Kidney (tissue), 14 donors: ENCODE measurements around the gene C1orf21. TPM values are rescaled to one million over a fixed set of nuclear protein-coding genes. Genes with fewer than 3 reads are reported as not detected.

Experiments used
- DNase-seq, 5 donors: peaks; one replicate each; pipeline ENCODE4 v3.0.0-alpha.2; 2013 to 2020
- FAIRE-seq: peaks from 2 replicates; lab custom pipeline; 2012; peaks lifted over from hg19 to GRCh38; lab: Jason Lieb, UNC
- H3K27ac ChIP-seq, 2 donors: one replicate each; pipeline ENCODE4 v1.7.0; 2013; ENCODE audit warnings: low read depth in 2 of 2, low read length in 2 of 2, inconsistent platforms in 1 of 2
- H3K27me3 ChIP-seq: one replicate; pipeline ENCODE4 v1.7.1; 2013; ENCODE audit warnings: low read length, inconsistent platforms; ENCODE audit not compliant: control insufficient read depth, insufficient read depth
- H3K36me3 ChIP-seq, 3 donors: one replicate each; pipeline versions ENCODE4 v1.7.0 to v1.7.1; 2013; ENCODE audit warnings: low read length in 3 of 3, control low read depth in 1 of 3, inconsistent platforms in 1 of 3; ENCODE audit not compliant: insufficient read depth in 3 of 3, control insufficient read depth in 2 of 3
- H3K4me1 ChIP-seq, 3 donors: one replicate each; pipeline versions ENCODE4 v1.7.0 to v1.7.1; 2013; ENCODE audit warnings: low read length in 3 of 3, inconsistent platforms in 1 of 3, low read depth in 1 of 3; ENCODE audit not compliant: control insufficient read depth in 2 of 3, insufficient read depth in 2 of 3
- H3K4me3 ChIP-seq, 3 donors: one replicate each; pipeline versions ENCODE4 v1.7.0 to v1.8.1; 2013; ENCODE audit warnings: low read length in 3 of 3, control low read depth in 1 of 3, inconsistent platforms in 1 of 3
- H3K9ac ChIP-seq, 3 donors: one replicate each; pipeline versions ENCODE4 v1.7.0 to v1.7.1; 2013; ENCODE audit warnings: low read length in 3 of 3, control low read depth in 1 of 3, inconsistent platforms in 1 of 3
- H3K9me3 ChIP-seq, 3 donors: one replicate each; pipeline versions ENCODE4 v1.7.0 to v1.7.1; 2013; ENCODE audit warnings: low read length in 3 of 3, control low read depth in 1 of 3, inconsistent platforms in 1 of 3; ENCODE audit not compliant: control insufficient read depth in 2 of 3, insufficient read depth in 1 of 3
- intact Hi-C: fragments of 100-400 bp; cut with DNase I; formaldehyde crosslinking; loops from one replicate; pipeline ENCODE4 v1.11.1; 2022
- polyA plus RNA-seq: library from polyadenylated mRNA; stranded (reverse); fragments of 350-450 nt; fragmentation: Illumina TruSeq; extraction: RNeasy Lipid Tissue Mini Kit (QIAGEN cat#74804); gene quantifications from one replicate; pipeline ENCODE4 v1.2.3, GENCODE V29; 2014; ENCODE audit warnings: low read depth, low replicate concordance; ENCODE audit not compliant: insufficient read depth
- total RNA-seq: library from RNA; stranded (reverse); fragmentation: NEBNext Ultra II Directional; extraction: Animal tissue kit (Norgen Biotek cat#: 25700); gene quantifications from one replicate; pipeline ENCODE4 v1.2.1, GENCODE V29; 2021
- TF ChIP-seq, protein P1 (sequence below): IDR thresholded peaks from 3 replicates; pipeline ENCODE4 v1.5.1; 2012; ENCODE audit warnings: mild to moderate bottlenecking, moderate library complexity, borderline replicate concordance; ENCODE audit not compliant: insufficient read depth; ENCODE audit errors: extremely low read depth
- donor health status: control.
- donor health status: control.
- donor health status: control.
- donor health status: control.
- donor health status: control.
- donor health status: DM: yes; HTN: yes; CAD: no.
- donor health status: Normal renal cell carcinoma (clear cell type).

C1orf21 gene
- total and polyA plus RNA-seq, 2 donors from 2014 or later, result 18.3 to 18.6 TPM

DNA sequence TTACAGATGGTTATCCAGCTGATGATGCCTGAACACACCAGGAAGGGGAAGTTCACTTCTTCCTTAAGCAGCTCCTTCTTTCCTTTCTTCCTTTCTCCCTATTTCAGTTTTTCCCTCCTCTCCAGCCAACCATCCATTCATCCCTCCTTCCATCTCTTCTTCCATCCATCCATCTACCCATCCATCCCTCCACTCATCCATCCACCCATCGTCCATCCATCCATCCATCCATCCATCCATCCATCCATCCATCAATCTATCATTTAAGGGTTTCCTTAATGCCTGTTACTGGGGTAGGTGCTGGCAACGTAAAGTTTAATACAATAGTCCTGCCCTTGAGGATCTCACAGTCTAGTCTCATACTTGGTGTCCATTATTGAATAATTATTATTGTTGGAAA, 36.8 kb downstream of the C1orf21 start:
- Histone ChIP-seq H3K4me3 (no peak overlapping the region), H3K9ac (no peak overlapping the region), H3K4me1 (no peaks in the 10 kb centered on the region), H3K27ac (no peak overlapping the region), H3K27me3 (no peaks in the 10 kb centered on the region), H3K36me3 (no peaks in the 10 kb centered on the region), H3K9me3 (no peaks in the 10 kb centered on the region)
- TF ChIP-seq, protein P1, sequence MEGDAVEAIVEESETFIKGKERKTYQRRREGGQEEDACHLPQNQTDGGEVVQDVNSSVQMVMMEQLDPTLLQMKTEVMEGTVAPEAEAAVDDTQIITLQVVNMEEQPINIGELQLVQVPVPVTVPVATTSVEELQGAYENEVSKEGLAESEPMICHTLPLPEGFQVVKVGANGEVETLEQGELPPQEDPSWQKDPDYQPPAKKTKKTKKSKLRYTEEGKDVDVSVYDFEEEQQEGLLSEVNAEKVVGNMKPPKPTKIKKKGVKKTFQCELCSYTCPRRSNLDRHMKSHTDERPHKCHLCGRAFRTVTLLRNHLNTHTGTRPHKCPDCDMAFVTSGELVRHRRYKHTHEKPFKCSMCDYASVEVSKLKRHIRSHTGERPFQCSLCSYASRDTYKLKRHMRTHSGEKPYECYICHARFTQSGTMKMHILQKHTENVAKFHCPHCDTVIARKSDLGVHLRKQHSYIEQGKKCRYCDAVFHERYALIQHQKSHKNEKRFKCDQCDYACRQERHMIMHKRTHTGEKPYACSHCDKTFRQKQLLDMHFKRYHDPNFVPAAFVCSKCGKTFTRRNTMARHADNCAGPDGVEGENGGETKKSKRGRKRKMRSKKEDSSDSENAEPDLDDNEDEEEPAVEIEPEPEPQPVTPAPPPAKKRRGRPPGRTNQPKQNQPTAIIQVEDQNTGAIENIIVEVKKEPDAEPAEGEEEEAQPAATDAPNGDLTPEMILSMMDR, result no peak
- FAIRE-seq, result no peak
- DNase-seq, result no peak
- intact Hi-C loops, result no loop called here

- TF ChIP-seq, protein P1, result no peak
- no peak overlapping the region for H3K4me3 ChIP-seq
- no peaks in the 10 kb centered on the region for H3K9me3 ChIP-seq
- H3K27me3 ChIP-seq, result no peaks in the 10 kb centered on the region
- no peak overlapping the region for H3K27ac ChIP-seq
- no peaks in the 10 kb centered on the region for H3K4me1 ChIP-seq
- H3K9ac ChIP-seq, result no peak overlapping the region
- no peaks in the 10 kb centered on the region for H3K36me3 ChIP-seq
- DNase-seq (no peak), FAIRE-seq (no peak)
- intact Hi-C loops, result no loop called here
Measured at GRCh38 chr1:184424157-184424556, 37.3 kb downstream of the C1orf21 start.

DNA sequence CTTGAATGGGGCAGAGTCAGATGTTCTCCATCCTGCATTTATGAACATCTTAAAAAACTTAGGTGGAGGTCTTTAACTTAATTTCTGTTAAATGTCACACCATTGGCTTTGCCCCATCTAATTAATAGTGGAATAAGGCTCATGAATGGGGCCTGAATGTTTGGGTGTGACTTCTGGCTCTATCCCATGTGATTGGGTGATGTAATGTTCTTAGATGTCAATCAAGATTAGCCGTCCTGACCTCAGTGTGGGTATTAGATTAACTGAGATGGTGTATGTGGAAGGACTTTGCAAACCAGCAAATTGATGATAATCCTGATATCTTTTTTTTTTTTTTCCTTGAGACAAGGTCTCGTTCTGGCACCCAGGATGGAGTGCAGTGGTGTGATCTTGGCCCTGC, 38.1 kb downstream of the C1orf21 start:
- TF ChIP-seq, protein P1, result no peak
- DNase-seq, result no peak
- no peaks in the 10 kb centered on the region for H3K36me3 ChIP-seq
- intact Hi-C loops, result no loop called here
- FAIRE-seq, result no peak
- no peaks in the 10 kb centered on the region for H3K9me3 ChIP-seq
- no peak overlapping the region for H3K4me3 ChIP-seq
- H3K27me3 ChIP-seq, result no peaks in the 10 kb centered on the region
- H3K27ac ChIP-seq, result no peak overlapping the region
- H3K4me1 ChIP-seq, result no peaks in the 10 kb centered on the region
- no peak overlapping the region for H3K9ac ChIP-seq
